AG04449 (cell line): ENCODE measurements around the gene UNC5B.
"Not testable (repeated sequence)": the region's sequence is repeated elsewhere in the genome, so short reads cannot be mapped to it uniquely, and the experiment has no call there.

Experiments
- CTCF ChIA-PET: fragments of 350-600 bp; formaldehyde crosslinking; extraction: SDS; loops from one replicate; lab custom pipeline; 2021; ENCODE audit warnings: antibody characterized with exemption; lab: Yijun Ruan, JAX
- POLR2A ChIA-PET: fragments of 400-600, 350-600 bp; formaldehyde crosslinking; extraction: SDS; loops from one replicate; lab custom pipeline; 2020; ENCODE audit warnings: antibody characterized with exemption, inconsistent platforms; lab: Yijun Ruan, JAX
- DNase-seq: peaks from one replicate; pipeline ENCODE4 v3.0.0-alpha.2; 2010; ENCODE audit warnings: low read depth, low spot score
- H3K4me3 ChIP-seq: 2 replicates; pipeline ENCODE4 v1.5.1; 2011; ENCODE audit warnings: low read depth, mild to moderate bottlenecking, control low read depth, low read length
- CTCF ChIP-seq: IDR thresholded peaks from one replicate; pipeline ENCODE4 v1.5.1; 2011; ENCODE audit warnings: mild to moderate bottlenecking, moderate library complexity, low read length, control low read depth, inconsistent platforms; ENCODE audit not compliant: insufficient read depth; ENCODE audit errors: missing control alignments

Gene UNC5B

GRCh38 chr10:71217266-71218045, 5.1 kb downstream of the UNC5B start:
- ChIA-PET POLR2A (interaction anchor here (0.7 to 1.5 kb wide), 4 partner anchors 18 to 1075 kb away, joined by 3 to 5 read pairs (median 4); no protein-coding TSS in a partner anchor), CTCF (interaction anchor here (0.9 to 4.8 kb wide), 9 partner anchors 9 to 292 kb away, joined by 3 to 49 read pairs (median 5); no protein-coding TSS in a partner anchor)
- peak overlapping the region; percentile 54 for H3K4me3 ChIP-seq
- no peak for TF ChIP-seq CTCF
- no peak for DNase-seq

DNA sequence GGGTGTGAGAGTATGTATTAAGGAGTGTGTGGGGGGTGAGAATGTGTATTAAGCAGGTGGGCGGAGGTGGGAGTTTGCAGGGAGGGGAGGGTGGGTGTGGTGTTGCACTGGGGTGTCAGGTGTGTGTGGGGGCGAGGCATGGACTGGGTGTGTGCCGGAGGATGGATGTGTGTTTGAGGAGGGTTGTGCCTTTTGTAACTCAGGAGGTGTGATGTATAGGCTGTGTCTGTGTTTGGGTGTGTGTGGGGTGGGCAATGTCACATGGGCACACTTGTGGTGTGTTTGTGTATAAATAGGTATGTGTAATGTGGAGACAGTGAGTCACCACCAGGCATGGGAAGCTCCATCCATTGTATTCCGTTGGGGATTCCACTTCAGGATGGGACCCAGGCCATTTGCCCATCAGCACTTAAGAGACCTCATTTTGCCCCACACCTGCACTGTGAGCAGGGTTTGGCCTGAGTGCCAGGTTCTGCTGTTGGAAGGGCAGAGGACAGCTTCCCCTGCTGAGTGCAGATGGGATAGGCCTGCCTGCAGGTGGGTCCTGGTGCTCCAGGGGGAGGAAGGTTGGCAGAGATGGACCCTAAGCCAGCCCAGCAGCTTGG, 5.8 kb downstream of the UNC5B start:
- H3K4me3 ChIP-seq, result peak overlapping the region; percentile 54
- ChIA-PET POLR2A (interaction anchor here (1.3 to 1.5 kb wide), 2 partner anchors 18 to 38 kb away, joined by 4 to 5 read pairs; no protein-coding TSS in a partner anchor), CTCF (interaction anchor here (0.6 to 4.8 kb wide), 6 partner anchors 9 to 293 kb away, joined by 3 to 49 read pairs (median 6); no protein-coding TSS in a partner anchor)
- TF ChIP-seq CTCF, result no peak
- DNase-seq, result no peak

DNA sequence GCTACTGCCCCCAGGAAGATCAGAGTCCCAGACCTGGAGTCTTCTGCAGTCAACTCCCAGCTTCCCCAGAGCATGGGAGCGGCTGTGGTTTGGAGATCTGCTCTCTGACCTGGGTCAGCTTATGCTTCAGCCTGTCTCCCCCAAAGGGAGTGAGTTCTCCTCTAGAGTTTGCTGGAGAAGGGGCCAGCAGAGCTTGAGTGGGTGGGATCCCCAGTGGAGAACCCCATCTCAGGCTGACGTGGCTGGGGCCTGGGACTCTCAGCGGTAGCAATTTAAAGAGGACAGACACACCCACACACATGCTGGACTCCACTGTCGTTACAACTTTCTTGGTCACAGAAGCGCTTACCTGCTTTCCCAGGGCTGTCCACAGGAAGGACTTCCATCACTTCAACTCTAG, 6.3 kb downstream of the UNC5B start:
- no peak overlapping the region for H3K4me3 ChIP-seq
- POLR2A ChIA-PET, result interaction anchor here (1.3 to 1.5 kb wide), 2 partner anchors 17 to 37 kb away, joined by 4 to 5 read pairs; no protein-coding TSS in a partner anchor
- CTCF ChIA-PET, result interaction anchor here (0.6 to 4.8 kb wide), 6 partner anchors 9 to 293 kb away, joined by 3 to 49 read pairs (median 6); no protein-coding TSS in a partner anchor
- no peak for TF ChIP-seq CTCF
- no peak for DNase-seq

DNA sequence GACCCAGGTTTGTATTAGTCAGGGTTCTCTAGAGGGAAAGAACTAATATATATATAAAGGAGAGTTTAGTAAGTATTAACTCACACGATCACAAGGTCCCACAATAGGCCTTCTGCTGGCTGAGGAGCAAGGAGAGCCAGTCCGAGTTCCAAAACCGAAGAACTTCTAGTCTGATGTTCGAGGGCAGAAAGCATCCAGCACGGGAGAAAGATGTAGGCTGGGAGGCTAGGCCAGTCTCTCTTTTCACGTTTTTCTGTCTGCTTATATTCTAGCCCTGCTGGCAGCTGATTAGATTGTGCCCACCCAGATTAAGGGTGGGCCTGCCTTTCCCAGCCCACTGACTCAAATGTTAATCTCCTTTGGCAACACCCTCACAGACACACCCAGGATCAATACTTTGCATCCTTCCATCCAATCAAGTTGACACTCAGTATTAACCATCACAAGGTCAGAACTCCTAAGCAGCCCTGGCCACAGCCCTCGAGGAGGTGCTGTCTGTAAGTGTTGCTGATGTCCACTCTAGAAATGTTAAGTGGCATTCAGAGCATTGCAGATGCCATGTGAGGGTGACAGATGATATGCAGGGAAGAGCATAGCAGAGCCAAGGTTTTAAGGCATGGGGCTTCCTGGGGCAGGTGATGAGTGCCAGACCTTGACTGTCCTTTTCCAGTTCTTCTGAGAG, 7.0 kb downstream of the UNC5B start:
- not testable (repeated sequence) for H3K4me3 ChIP-seq, DNase-seq
- CTCF ChIA-PET, result interaction anchor here (1.1 to 4.8 kb wide), 4 partner anchors 8 to 66 kb away, joined by 3 to 49 read pairs (median 5); no protein-coding TSS in a partner anchor
- POLR2A ChIA-PET, result interaction anchor here (1.3 to 1.5 kb wide), 2 partner anchors 16 to 36 kb away, joined by 4 to 5 read pairs; no protein-coding TSS in a partner anchor

- ChIA-PET CTCF (interaction anchor here (1.1 to 2.1 kb wide), 5 partner anchors 7 to 50 kb away, joined by 3 to 13 read pairs (median 5); no protein-coding TSS in a partner anchor), POLR2A (interaction anchor here (0.6 kb wide), 1 partner anchor 18 kb away, joined by 3 read pairs; no protein-coding TSS in a partner anchor)
Observed at GRCh38 chr10:71219918-71220688, 7.7 kb downstream of the UNC5B start.

More at GRCh38 chr10:71219918-71220688, 7.7 kb downstream of the UNC5B start:
- no peak for DNase-seq
- no peak overlapping the region for H3K4me3 ChIP-seq
- no peak for TF ChIP-seq CTCF
